Endometrium (tissue), 2 donors: Measurements from ENCODE around the gene ZNF772.

ENCODE experiments used
- FAIRE-seq: peaks from 2 replicates; lab custom pipeline; 2012; peaks lifted over from hg19 to GRCh38; lab: Jason Lieb, UNC
- donor health status: control.
- donor health status: control.

The ZNF772 gene

GRCh38 chr19:57435062-57435978 lies 42.0 kb downstream of the ZNF772 start, which contains the start of gene ZNF749:
Gene ZNF749 (plus strand): TSS chr19:57435325. CDS start chr19:57435579, 254 bp downstream.
- peak; percentile 98 for FAIRE-seq

DNA sequence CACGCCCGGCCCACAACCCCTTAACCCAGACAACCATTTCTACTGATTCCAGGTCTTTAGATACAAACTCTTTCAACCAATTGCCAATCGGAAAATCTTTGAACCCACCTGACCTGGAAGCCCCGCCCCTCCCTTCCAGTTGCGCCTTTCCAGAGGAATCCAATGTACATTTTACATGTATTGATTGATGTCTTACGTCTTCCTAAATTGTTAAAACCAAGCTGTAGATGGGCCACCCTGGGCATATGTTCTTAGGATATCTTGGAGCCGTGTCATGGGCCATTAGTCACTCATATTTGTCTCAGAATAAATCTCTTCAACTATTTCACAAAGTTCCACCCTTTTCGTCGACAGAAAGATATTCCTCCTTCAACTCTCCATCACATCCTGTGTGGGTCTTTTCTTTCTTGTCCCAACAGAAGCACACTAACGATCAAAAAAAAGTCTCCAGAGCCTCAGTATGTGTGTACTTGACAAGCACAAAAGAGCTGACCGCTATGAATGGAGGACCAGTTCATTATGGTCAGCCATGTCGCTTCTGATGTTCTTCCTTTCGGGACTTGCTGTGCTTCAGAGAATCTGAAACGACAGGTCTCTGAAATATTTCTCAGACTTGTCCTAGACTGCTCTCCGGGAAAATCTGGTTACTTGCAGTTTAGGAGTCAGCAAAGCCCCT lies 42.8 kb downstream of the ZNF772 start:
- FAIRE-seq: no peak

DNA sequence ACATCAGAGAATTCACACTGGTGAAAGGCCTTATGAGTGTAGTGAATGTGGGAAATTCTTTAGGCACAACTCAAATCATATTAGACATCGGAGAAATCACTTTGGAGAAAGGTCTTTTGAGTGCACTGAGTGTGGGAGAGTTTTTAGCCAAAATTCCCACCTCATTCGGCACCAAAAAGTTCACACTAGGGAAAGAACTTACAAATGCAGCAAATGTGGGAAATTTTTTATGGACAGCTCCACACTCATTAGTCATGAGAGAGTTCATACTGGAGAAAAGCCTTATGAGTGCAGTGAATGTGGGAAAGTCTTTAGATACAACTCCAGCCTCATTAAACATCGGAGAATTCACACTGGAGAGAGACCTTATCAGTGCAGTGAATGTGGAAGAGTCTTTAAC lies 56.3 kb downstream of the ZNF772 start:
- FAIRE-seq: no peak

- FAIRE-seq: no peak
Observed at GRCh38 chr19:57419439-57419838, 57.9 kb downstream of the ZNF772 start.
